SH-SY5Y (cell line): Measurements from ENCODE around the gene GAB1.

ENCODE experiments used
- GATA2 ChIP-seq: IDR thresholded peaks from 2 replicates; pipeline ENCODE4 v1.6.1; 2011; ENCODE audit warnings: mild to moderate bottlenecking, low read depth, low read length
- GATA3 ChIP-seq: IDR thresholded peaks from 2 replicates; pipeline ENCODE4 v1.6.1; 2011; ENCODE audit warnings: low read depth, mild to moderate bottlenecking, low read length, moderate library complexity

DNA sequence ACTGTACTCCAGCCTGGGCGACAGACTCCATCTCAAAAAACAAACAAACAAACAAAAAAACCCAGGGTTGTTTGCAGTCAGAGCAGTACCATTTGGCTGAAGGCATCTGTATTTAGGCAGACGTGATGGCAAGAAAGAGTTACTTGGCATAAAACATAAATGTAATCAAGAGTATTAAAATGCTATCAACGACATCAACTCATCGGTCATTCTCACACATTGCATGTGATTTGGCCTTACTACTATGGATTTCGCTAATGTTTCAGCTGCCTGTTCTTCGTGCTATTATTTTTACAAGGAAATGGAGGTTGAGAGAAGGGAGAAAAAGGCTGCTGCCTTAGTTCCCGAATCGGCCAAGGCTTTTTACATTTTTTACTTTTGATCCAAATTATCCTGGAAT lies 161.3 kb downstream of the GAB1 start:
- TF ChIP-seq GATA2 (no peak), GATA3 (no peak)
